Peyer's patch (tissue), 4 donors: ENCODE data around the gene NEURL1B. TPM values are rescaled to one million over a fixed set of nuclear protein-coding genes. Genes with fewer than 3 reads are reported as not detected.

ENCODE experiments used
- DNase-seq, 3 donors: peaks; one replicate each; pipeline ENCODE4 v3.0.0-alpha.2; 2017 to 2019
- H3K27ac ChIP-seq, 4 donors: fragments of 200-600 bp; sonication (generic); one replicate each; pipeline ENCODE4 v1.5.1; 2016 to 2019
- H3K27me3 ChIP-seq, 2 donors: fragments of 200-600 bp; sonication (generic); one replicate each; pipeline ENCODE4 v1.5.1; 2019
- H3K36me3 ChIP-seq, 3 donors: fragments of 200-600 bp; sonication (generic); one replicate each; pipeline ENCODE4 v1.5.1; 2016 to 2019
- H3K4me1 ChIP-seq, 4 donors: fragments of 200-600 bp; sonication (generic); one replicate each; pipeline ENCODE4 v1.5.1; 2016 to 2019
- H3K4me3 ChIP-seq, 4 donors: fragments of 200-600 bp; sonication (generic); 1 replicate in 3 of 4; 2 replicates in 1 of 4; pipeline ENCODE4 v1.5.1; 2016 to 2019; ENCODE audit warnings: mild to moderate bottlenecking in 1 of 4
- H3K9me3 ChIP-seq, 4 donors: fragments of 200-600 bp; sonication (generic); one replicate each; pipeline ENCODE4 v1.5.1; 2016 to 2019; ENCODE audit warnings: mild to moderate bottlenecking in 1 of 4
- POLR2A ChIP-seq, 2 donors: fragments of 450-650 bp; IDR thresholded peaks; one replicate each; pipeline ENCODE4 v1.5.1; 2017; ENCODE audit warnings: antibody characterized with exemption in 2 of 2, mild to moderate bottlenecking in 2 of 2, moderate library complexity in 2 of 2
- total RNA-seq, 4 donors: library from RNA; depleted of rRNA; stranded (reverse); fragments of >200 nt; gene quantifications; one replicate each; pipeline ENCODE4 v1.1.0, GENCODE V29; 2016
- TF ChIP-seq, protein P1 (sequence below), 6 experiments: fragments of 450-650 bp in 4 of 6; fragments of 200-600 bp in 2 of 6; sonication (generic) in 1 of 6; IDR thresholded peaks; one replicate each; pipeline ENCODE4 v1.5.1; 2017 to 2019; ENCODE audit warnings: antibody characterized with exemption in 6 of 6, mild to moderate bottlenecking in 3 of 6, moderate library complexity in 1 of 6

Gene NEURL1B
- total RNA-seq, 4 donors from 2014 or later: 38.8 to 97.2 (median 81.0) TPM

DNA sequence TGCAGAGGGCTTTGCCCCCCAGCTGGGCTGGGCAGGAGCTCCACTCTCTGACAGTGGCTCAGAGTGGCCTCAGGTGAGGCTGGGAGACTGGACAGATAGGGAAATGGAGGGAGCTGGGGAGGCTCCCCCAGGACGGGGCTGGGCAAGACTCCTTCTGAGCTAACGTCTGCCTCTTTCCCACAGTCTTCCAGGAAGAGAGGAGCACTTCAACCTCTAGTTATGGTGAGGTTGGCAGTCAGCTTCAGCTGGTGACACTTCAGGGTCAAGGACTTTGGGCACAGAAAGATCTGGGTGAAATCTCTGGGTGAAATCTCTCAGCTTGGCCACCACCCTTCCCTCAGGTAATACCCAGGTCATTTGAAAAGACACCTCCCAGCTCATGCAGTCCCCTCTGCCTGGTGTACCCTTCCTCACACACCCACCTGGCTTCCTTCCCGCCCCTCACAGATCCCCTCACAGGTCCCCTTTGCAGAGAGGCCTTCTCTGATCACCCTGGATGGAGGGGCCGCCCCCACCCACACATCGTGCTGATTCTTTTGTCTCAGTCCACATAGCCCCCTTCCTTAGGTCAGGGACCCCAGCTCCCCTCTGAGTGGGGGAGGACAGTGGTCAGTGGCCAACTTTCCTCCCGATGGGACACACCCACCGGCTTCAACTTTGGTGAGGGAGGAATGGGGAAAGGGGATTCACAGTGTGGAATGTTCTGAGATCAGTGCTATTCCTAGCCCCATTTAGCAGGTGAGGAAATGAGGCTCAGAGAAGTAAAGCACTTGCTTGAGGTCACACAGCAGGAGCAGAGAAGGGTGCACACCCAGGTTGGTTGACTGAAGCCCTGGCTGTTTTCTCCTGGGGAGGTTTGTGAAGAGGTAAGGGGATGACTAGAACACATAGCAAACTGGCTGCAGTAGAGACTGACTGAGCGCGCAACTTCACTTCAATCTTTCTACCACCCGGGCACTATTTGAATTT lies 15.8 kb upstream of the NEURL1B start:
- H3K36me3 ChIP-seq: no peaks in the 10 kb centered on the region
- peaks cover 0 to 7% (median 0%) of the 10 kb centered on the region in 4 donors for H3K4me1 ChIP-seq
- DNase-seq: no peak
- H3K4me3 ChIP-seq: no peak overlapping the region
- H3K27me3 ChIP-seq: no peaks in the 10 kb centered on the region
- no peaks in the 10 kb centered on the region for H3K9me3 ChIP-seq
- TF ChIP-seq POLR2A (IDR thresholded peaks at IDR 0.05): no peak
- TF ChIP-seq, protein P1, sequence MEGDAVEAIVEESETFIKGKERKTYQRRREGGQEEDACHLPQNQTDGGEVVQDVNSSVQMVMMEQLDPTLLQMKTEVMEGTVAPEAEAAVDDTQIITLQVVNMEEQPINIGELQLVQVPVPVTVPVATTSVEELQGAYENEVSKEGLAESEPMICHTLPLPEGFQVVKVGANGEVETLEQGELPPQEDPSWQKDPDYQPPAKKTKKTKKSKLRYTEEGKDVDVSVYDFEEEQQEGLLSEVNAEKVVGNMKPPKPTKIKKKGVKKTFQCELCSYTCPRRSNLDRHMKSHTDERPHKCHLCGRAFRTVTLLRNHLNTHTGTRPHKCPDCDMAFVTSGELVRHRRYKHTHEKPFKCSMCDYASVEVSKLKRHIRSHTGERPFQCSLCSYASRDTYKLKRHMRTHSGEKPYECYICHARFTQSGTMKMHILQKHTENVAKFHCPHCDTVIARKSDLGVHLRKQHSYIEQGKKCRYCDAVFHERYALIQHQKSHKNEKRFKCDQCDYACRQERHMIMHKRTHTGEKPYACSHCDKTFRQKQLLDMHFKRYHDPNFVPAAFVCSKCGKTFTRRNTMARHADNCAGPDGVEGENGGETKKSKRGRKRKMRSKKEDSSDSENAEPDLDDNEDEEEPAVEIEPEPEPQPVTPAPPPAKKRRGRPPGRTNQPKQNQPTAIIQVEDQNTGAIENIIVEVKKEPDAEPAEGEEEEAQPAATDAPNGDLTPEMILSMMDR (IDR thresholded peaks at IDR 0.05): no peak
- H3K27ac ChIP-seq: peak overlapping the region in 1 of 4 donors; percentile 25

DNA sequence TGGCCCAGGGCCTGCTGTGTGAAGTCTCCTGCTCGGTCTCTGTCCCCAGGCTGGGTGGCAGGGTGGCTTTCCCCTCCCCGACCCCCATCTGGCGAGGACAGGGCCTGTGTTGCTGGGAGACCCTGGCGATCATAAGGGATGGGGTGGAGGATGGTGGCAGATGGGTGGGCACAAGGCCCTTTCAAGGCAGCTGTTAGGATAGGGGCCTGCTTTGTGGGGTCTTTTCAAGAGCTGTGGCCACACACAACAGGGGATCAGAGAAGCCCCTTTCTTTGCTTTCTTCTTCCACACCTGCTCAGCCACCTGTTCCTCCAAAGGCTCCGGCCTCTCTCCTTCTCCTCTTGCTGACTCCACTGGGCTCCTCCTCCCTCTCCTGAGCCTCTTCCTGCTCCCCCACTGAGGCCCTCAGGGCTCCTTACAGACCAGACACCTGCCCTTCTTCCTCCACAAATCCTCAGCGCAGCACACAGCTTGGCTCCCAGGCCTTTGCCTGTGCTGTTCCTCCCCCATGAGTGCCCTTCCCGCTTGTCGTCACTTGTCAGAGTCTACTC lies 15.0 kb upstream of the NEURL1B start:
- no peak overlapping the region for H3K27ac ChIP-seq
- peaks cover 0 to 7% (median 0%) of the 10 kb centered on the region in 4 donors for H3K4me1 ChIP-seq
- H3K36me3 ChIP-seq: no peaks in the 10 kb centered on the region
- no peak overlapping the region for H3K4me3 ChIP-seq
- no peaks in the 10 kb centered on the region for H3K9me3 ChIP-seq
- TF ChIP-seq POLR2A (IDR thresholded peaks at IDR 0.05): no peak
- TF ChIP-seq, protein P1 (IDR thresholded peaks at IDR 0.05): no peak
- no peaks in the 10 kb centered on the region for H3K27me3 ChIP-seq
- DNase-seq: no peak

DNA sequence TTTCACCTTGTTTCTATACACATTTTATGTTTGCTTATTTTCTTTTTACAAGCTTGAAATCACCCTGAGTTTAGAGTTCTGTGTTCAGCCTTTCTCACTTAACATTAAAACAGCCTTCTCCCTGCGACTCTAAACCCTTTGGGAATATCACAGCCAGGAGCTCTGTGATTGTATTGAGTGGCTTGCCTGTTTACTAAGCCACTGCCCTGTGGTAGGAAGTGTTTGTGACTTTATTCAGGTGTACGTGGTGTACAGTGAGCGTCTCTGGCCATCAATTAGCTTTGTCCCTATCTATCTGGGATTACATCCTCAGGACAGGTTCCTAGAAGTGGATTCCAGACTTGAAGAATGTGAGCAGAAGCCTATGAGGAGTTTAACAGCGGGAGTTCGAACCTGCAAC lies 11.0 kb upstream of the NEURL1B start:
- Histone ChIP-seq H3K36me3 (no peaks in the 10 kb centered on the region), H3K9me3 (no peaks in the 10 kb centered on the region), H3K27me3 (no peaks in the 10 kb centered on the region), H3K4me1 (no peaks in the 10 kb centered on the region), H3K4me3 (no peak overlapping the region), H3K27ac (no peak overlapping the region)
- no peak for TF ChIP-seq POLR2A (IDR thresholded peaks at IDR 0.05)
- TF ChIP-seq, protein P1 (IDR thresholded peaks at IDR 0.05): no peak
- DNase-seq: no peak

DNA sequence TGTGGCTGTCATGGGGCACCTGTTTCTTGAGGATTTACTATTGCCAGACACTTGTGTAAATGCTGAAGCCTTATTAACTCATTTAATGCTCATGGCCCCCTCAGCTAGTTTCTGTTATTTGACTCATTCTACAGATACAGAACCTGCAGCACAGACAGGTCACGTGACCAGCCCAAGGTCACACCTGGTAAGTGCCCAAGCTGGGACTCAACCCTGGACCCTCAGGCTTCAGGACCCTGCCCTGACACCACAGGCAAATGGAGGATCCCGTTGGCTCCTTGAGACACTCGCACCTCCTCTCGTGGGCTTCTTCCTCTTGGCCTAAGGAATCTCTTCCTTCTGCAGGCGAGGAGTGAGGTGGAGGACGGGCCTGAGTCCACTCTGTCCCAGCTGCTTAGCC lies 10.6 kb upstream of the NEURL1B start:
- Histone ChIP-seq H3K4me1 (no peaks in the 10 kb centered on the region), H3K36me3 (no peaks in the 10 kb centered on the region), H3K9me3 (no peaks in the 10 kb centered on the region), H3K27me3 (no peaks in the 10 kb centered on the region), H3K27ac (no peak overlapping the region), H3K4me3 (no peak overlapping the region)
- peak in 1 of 3 donors; percentile 15 for DNase-seq
- no peak for TF ChIP-seq POLR2A (IDR thresholded peaks at IDR 0.05)
- TF ChIP-seq, protein P1 (IDR thresholded peaks at IDR 0.05): no peak

DNA sequence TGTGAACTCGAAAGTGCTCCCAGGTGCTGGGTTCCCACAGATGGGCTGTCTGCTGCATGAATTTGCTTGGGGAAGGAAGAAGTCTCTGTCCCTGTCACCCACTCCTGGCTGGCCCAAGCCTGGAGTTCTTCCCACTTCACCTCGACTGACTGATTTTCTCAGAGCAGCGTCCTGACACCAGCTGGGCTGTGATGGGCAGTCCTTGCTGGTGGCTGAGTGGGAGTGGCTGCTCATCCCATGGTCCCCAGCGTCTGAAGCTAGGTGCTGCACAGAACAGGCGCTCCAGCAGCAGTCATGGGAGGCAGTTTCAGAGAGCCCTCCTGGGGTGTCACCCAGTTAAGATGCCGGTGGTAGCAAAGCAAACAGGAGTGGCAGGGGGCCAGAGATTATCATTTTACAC lies 10.1 kb upstream of the NEURL1B start:
- H3K9me3 ChIP-seq: no peaks in the 10 kb centered on the region
- H3K27ac ChIP-seq: no peak overlapping the region
- H3K27me3 ChIP-seq: no peaks in the 10 kb centered on the region
- H3K4me3 ChIP-seq: no peak overlapping the region
- TF ChIP-seq, protein P1 (IDR thresholded peaks at IDR 0.05): no peak
- no peak for TF ChIP-seq POLR2A (IDR thresholded peaks at IDR 0.05)
- no peaks in the 10 kb centered on the region for H3K4me1 ChIP-seq
- H3K36me3 ChIP-seq: no peaks in the 10 kb centered on the region
- peak in 1 of 3 donors; percentile 38 for DNase-seq
